ENCODE data around the gene TMEM184B. TPM values are rescaled to one million over a fixed set of nuclear protein-coding genes. Genes with fewer than 3 reads are reported as not detected.
A peak's percentile ranks its signal among the peaks of the same experiment; 100 is the strongest.

The TMEM184B gene
- total and polyA plus RNA-seq, 2 donors (not counting 1 experiment from before 2014, with no cell fraction given) = 9.9 to 24.7 TPM

GRCh38 chr22:38203855-38204514 lies 68.8 kb downstream of the TMEM184B start:
- TF ChIP-seq CTCF (IDR thresholded peaks at IDR 0.05) (no peak), EZH2 (IDR thresholded peaks at IDR 0.05; ENCODE audit: borderline replicate concordance, insufficient read depth, low read depth, low read length, poor library complexity, severe bottlenecking) (no peak)
- Histone ChIP-seq H3K27ac (ENCODE audit: low read length in 2 of 2) (no peak overlapping the region), H3K4me1 (ENCODE audit: control insufficient read depth in 2 of 2, insufficient read depth in 2 of 2, low read length in 2 of 2) (peaks cover 25 to 33% of the 10 kb centered on the region in 2 donors), H4K20me1 (ENCODE audit: control insufficient read depth, insufficient read depth, low read length, poor library complexity, severe bottlenecking) (peaks cover 3% of the 10 kb centered on the region), H3K9me3 (ENCODE audit: control extremely low read depth in 1 of 3, control insufficient read depth in 2 of 3, insufficient read depth in 1 of 3, low read length in 2 of 3) (no peaks in the 10 kb centered on the region), H3K9ac (ENCODE audit: low read length) (peak overlapping the region; percentile 83), H3K79me2 (ENCODE audit: control insufficient read depth, insufficient read depth, low read length) (no peaks in the 10 kb centered on the region), H2AFZ (ENCODE audit: insufficient read depth, low read depth, low read length, poor library complexity, severe bottlenecking) (no peak overlapping the region), H3K4me2 (replicated peaks; ENCODE audit: low read depth, low read length, poor library complexity, severe bottlenecking) (peak overlapping the region; percentile 93), H3K4me3 (ENCODE audit: control extremely low read depth in 1 of 5, extremely low read depth in 1 of 5, insufficient read depth in 1 of 5, low read depth in 2 of 5, low read length in 4 of 5) (peak overlapping the region in 1 of 5 experiments; percentile 70), H3K36me3 (replicated peaks in 1 of 2; ENCODE audit: control extremely low read depth in 1 of 2, control insufficient read depth in 1 of 2, extremely low read depth in 1 of 2, insufficient read depth in 2 of 2, low read length in 1 of 2) (no peaks in the 10 kb centered on the region), H3K27me3 (replicated peaks in 1 of 4; ENCODE audit: control extremely low read depth in 1 of 4, control insufficient read depth in 3 of 4, insufficient read depth in 4 of 4, low read length in 3 of 4) (no peaks in the 10 kb centered on the region)
- H3K27me3 Mint-ChIP-seq = no peaks in the 10 kb centered on the region
- CTCF ChIA-PET = interaction anchor here (0.7 to 1.8 kb wide), 5 partner anchors 9 to 89 kb away, joined by 3 to 6 read pairs (median 4); no protein-coding TSS in a partner anchor
- intact Hi-C loops (cut with micrococcal nuclease) = loop anchor here (2.0 to 5.0 kb wide), 4 partner anchors 42 to 113 kb away; partner anchors contain the start of genes BAIAP2L2, CSNK1E and TMEM184B
- POLR2A ChIA-PET = interaction anchor here (0.6 to 0.7 kb wide), 2 partner anchors 10 to 37 kb away, joined by 6 to 8 read pairs; no protein-coding TSS in a partner anchor
- peaks cover 38% of the 10 kb centered on the region for H3K4me1 Mint-ChIP-seq
- peak overlapping the region; percentile 90 for H3K4me3 Mint-ChIP-seq
- 78% methylated on average over 3 of the region's 3 CpGs for WGBS (ENCODE audit: insufficient coverage)
- no peaks in the 10 kb centered on the region for H3K9me3 Mint-ChIP-seq (ENCODE audit: insufficient read depth)
- no peak for DNase-seq
- no peak for ATAC-seq (ENCODE audit: low read depth)
- peak overlapping the region; percentile 37 for H3K27ac Mint-ChIP-seq
